ENCODE data around the gene MCM5. TPM values are rescaled to one million over a fixed set of nuclear protein-coding genes. Genes with fewer than 3 reads are reported as not detected.

The MCM5 gene
- total RNA-seq, 6 experiments from 2014 or later, result 6.7 to 35.9 (median 13.4) TPM

DNA sequence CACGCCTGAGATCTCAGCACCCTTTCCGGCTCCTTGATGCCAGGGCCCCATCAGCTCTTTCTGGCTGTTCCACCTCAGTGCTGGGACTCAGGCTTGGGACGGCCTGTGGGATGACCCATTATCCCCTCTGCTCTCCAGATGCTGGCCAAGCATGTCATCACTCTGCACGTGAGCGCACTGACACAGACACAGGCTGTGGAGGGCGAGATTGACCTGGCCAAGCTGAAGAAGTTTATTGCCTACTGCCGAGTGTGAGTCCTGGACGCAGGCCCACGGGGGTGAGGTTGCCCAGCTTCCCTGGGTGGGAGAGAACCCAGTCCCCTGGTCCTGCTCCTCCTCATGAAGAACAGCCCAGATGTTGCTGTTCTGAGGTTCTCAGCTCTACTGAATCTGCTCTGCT, 17.7 kb downstream of the MCM5 start:
- peaks cover 0 to 5% (median 0%) of the 10 kb centered on the region in 4 donors for H3K4me1 ChIP-seq
- DNase-seq (no peak), ATAC-seq (no peak)
- H3K27ac ChIP-seq, result no peak overlapping the region
- intact Hi-C loops (cut with DNase I), result loop anchor here in 1 of 2 donors (10.0 kb wide), 1 partner anchor 63 kb away; no protein-coding TSS in a partner anchor
- H3K4me3 ChIP-seq, result no peak overlapping the region
- H3K27me3 ChIP-seq, result no peaks in the 10 kb centered on the region
- H3K9me3 ChIP-seq, result no peaks in the 10 kb centered on the region
- no peak for TF ChIP-seq POLR2A (IDR thresholded peaks at IDR 0.05)
- TF ChIP-seq CTCF (IDR thresholded peaks at IDR 0.05), result no peak
- peaks cover 0 to 22% (median 3%) of the 10 kb centered on the region in 4 donors for H3K36me3 ChIP-seq
- 50% methylated on average over 2 of the region's 9 CpGs for WGBS (ENCODE audit: insufficient coverage, low coverage, low lambda C conversion rate, missing lambda C conversion rate)

DNA sequence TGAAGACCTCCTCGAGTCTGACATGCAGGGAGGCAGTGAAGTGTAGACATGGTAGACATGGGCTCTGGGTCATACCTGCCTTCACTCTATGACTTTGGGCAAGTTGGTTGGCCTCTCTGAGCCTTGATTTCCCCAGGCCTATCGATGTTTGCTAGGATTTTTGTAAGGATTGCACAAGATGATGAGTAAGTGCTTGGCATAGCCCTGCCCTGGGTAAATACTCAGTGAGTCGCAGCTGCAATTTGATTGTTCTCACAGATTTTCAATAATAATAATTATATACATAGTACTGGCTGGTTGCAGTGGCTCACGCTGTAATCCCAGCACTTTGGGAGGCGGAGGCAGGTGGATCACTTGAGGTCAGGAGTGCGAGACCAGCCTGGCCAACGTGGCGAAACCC, 18.1 kb downstream of the MCM5 start:
- TF ChIP-seq CTCF (IDR thresholded peaks at IDR 0.05) (no peak), POLR2A (IDR thresholded peaks at IDR 0.05) (no peak)
- Histone ChIP-seq H3K4me3 (no peak overlapping the region), H3K27ac (no peak overlapping the region), H3K9me3 (no peaks in the 10 kb centered on the region), H3K4me1 (peaks cover 0 to 5% (median 0%) of the 10 kb centered on the region in 4 donors), H3K27me3 (no peaks in the 10 kb centered on the region), H3K36me3 (peaks cover 0 to 24% (median 3%) of the 10 kb centered on the region in 4 donors)
- DNase-seq (no peak), ATAC-seq (peak in 3 of 4 donors; percentile 62 to 78 (median 67))
- WGBS (ENCODE audit: insufficient coverage, low coverage, low lambda C conversion rate, missing lambda C conversion rate), result 71% methylated on average over 8 of the region's 8 CpGs
- intact Hi-C loops (cut with DNase I), result loop anchor here in 1 of 2 donors (10.0 kb wide), 1 partner anchor 63 kb away; no protein-coding TSS in a partner anchor

GRCh38 chr22:35418731-35419130, 18.8 kb downstream of the MCM5 start:
- Histone ChIP-seq H3K27ac (no peak overlapping the region), H3K27me3 (no peaks in the 10 kb centered on the region), H3K9me3 (no peaks in the 10 kb centered on the region), H3K36me3 (peaks cover 0 to 24% (median 3%) of the 10 kb centered on the region in 4 donors), H3K4me3 (no peak overlapping the region), H3K4me1 (peaks cover 0 to 5% (median 0%) of the 10 kb centered on the region in 4 donors)
- no peak for DNase-seq
- TF ChIP-seq CTCF (IDR thresholded peaks at IDR 0.05) (no peak), POLR2A (IDR thresholded peaks at IDR 0.05) (no peak)
- intact Hi-C loops (cut with DNase I), result loop anchor here in 1 of 2 donors (10.0 kb wide), 1 partner anchor 64 kb away; no protein-coding TSS in a partner anchor
- no peak for ATAC-seq
- 77% methylated on average over 2 of the region's 3 CpGs for WGBS (ENCODE audit: insufficient coverage, low coverage, low lambda C conversion rate, missing lambda C conversion rate)

DNA sequence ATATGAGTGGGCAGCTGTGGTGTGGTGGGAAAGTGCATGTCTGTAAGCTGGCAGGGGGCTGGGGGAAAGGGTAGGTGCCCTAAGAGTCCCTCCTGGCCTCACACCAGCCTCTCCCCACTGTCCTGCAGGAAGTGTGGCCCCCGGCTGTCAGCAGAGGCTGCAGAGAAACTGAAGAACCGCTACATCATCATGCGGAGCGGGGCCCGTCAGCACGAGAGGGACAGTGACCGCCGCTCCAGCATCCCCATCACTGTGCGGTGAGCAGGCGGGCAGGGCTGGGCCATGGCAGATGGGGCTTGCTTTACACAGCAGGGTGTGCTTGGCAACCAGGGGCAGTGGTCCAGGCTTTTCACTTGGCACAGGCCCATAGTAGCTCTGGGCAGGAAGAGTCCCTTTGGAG, 19.8 kb downstream of the MCM5 start:
- no peak for DNase-seq
- intact Hi-C loops (cut with DNase I), result loop anchor here in 1 of 2 donors (10.0 kb wide), 1 partner anchor 65 kb away; no protein-coding TSS in a partner anchor
- no CpG with 5 or more reads among the region's 10 CpGs for WGBS (ENCODE audit: insufficient coverage, low coverage, low lambda C conversion rate, missing lambda C conversion rate)

More for the DNA sequence above, 19.8 kb downstream of the MCM5 start:
- TF ChIP-seq POLR2A (IDR thresholded peaks at IDR 0.05) (no peak), CTCF (IDR thresholded peaks at IDR 0.05) (no peak)
- Histone ChIP-seq H3K27me3 (no peaks in the 10 kb centered on the region), H3K27ac (no peak overlapping the region), H3K4me3 (no peak overlapping the region), H3K36me3 (peaks cover 0 to 28% (median 3%) of the 10 kb centered on the region in 4 donors), H3K4me1 (peaks cover 0 to 5% (median 0%) of the 10 kb centered on the region in 4 donors), H3K9me3 (no peaks in the 10 kb centered on the region)
- no peak for ATAC-seq
